Activated CD4-positive, alpha-beta T cell treated with anti-CD3 and anti-CD28 coated beads for 36 hours (primary cell): ENCODE measurements around the gene TYW1B. TPM values are rescaled to one million over a fixed set of nuclear protein-coding genes. Genes with fewer than 3 reads are reported as not detected.
"Not testable (repeated sequence)": the region's sequence is repeated elsewhere in the genome, so short reads cannot be mapped to it uniquely, and the experiment has no call there.

Source experiments
- ATAC-seq: fragments of 200-7000 bp; cut with Tn5 transposase; one replicate; pipeline ENCODE4 v1.10.0; 2021; ENCODE audit warnings: mild to moderate bottlenecking, moderate library complexity
- CTCF ChIA-PET: fragments of 350-600 bp; sonication (Branson Sonifier 250); formaldehyde crosslinking; loops from one replicate; lab custom pipeline; 2021; ENCODE audit warnings: antibody characterized with exemption; lab: Charles Lee
- POLR2A ChIA-PET: fragments of 350-600 bp; sonication (Branson Sonifier 250); formaldehyde crosslinking; loops from one replicate; lab custom pipeline; 2021; ENCODE audit warnings: antibody characterized with exemption, inconsistent platforms; lab: Charles Lee
- DNase-seq: peaks from one replicate; pipeline ENCODE4 v3.0.0-alpha.2; 2020
- H3K27ac Mint-ChIP-seq: one replicate; pipeline ENCODE4 v1.8.0; 2021; ENCODE audit warnings: mixed read lengths
- H3K27me3 Mint-ChIP-seq: one replicate; pipeline ENCODE4 v1.8.0; 2021; ENCODE audit warnings: mixed read lengths
- H3K36me3 Mint-ChIP-seq: one replicate; pipeline ENCODE4 v1.8.0; 2021; ENCODE audit warnings: low read depth, mixed read lengths
- H3K4me1 Mint-ChIP-seq: one replicate; pipeline ENCODE4 v1.8.0; 2021; ENCODE audit warnings: mixed read lengths
- H3K4me3 Mint-ChIP-seq: one replicate; pipeline ENCODE4 v1.8.0; 2021; ENCODE audit warnings: mild to moderate bottlenecking, moderate library complexity, mixed read lengths
- H3K9me3 Mint-ChIP-seq: one replicate; pipeline ENCODE4 v1.8.0; 2021; ENCODE audit warnings: low read depth, mixed read lengths
- intact Hi-C, 2 experiments: fragments of 100-400 bp; cut with DNase I in 1 of 2; cut with micrococcal nuclease in 1 of 2; formaldehyde crosslinking; loops; one replicate each; pipeline versions ENCODE4 v1.14.2 to v1.15.1; 2022 to 2024; cut with DNase I, micrococcal nuclease
- total RNA-seq, 2 experiments: library from RNA; stranded (reverse); gene quantifications; one replicate each; pipeline ENCODE4 v1.2.3, GENCODE V29; 2021

TYW1B gene
- total RNA-seq, 2 experiments from 2014 or later = 3.5 to 3.9 TPM

DNA sequence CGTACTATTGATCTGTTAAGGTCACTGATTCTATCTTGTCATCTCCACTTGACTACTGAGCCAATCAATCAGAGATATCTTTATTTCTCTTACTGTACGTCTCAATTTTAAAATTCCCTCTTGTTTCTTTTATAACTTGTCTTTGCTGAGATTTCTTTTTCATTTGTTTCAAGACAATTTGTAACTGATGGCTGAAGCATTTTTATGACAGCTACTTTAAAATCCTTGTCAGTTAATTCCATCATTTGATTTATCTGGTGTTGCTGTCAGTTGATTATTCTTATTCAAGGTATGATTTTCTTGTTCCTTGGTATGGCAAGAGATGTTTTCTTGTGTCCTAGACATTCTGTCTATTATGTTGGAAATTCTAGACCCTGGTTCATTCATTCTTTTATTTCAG, 76.6 kb downstream of the TYW1B start:
- H3K27me3 Mint-ChIP-seq = no peaks in the 10 kb centered on the region
- no peak for ATAC-seq
- CTCF ChIA-PET = no interaction called here

DNA sequence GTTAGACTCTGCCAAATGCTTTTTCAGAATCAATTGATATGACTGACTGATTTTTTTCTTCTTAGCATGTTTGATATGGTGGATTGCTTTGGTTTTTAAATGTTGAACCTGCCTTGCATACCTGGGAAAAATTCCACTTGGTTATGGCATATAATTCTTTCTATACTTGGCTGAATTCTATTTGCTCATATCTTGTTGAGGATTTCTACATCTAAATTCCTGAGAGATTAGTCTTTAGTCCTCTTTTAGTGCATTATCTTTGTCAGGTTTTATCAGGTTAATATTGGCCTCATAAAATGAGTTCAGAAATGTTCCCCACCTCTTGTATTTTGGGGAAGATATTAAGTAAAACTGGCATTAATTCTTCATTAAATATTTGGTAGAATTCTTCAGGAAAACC, 79.4 kb downstream of the TYW1B start:
- CTCF ChIA-PET, H3K9me3 Mint-ChIP-seq, H3K4me1 Mint-ChIP-seq, ATAC-seq, H3K27me3 Mint-ChIP-seq, H3K4me3 Mint-ChIP-seq, DNase-seq, intact Hi-C loops, POLR2A ChIA-PET, H3K27ac Mint-ChIP-seq: not testable (repeated sequence)
- peaks cover 32% of the 10 kb centered on the region for H3K36me3 Mint-ChIP-seq

More for the DNA sequence above, 76.6 kb downstream of the TYW1B start:
- H3K36me3 Mint-ChIP-seq = peaks cover 21% of the 10 kb centered on the region
- H3K4me3 Mint-ChIP-seq = no peak overlapping the region
- H3K27ac Mint-ChIP-seq = no peak overlapping the region
- DNase-seq = no peak
- intact Hi-C loops = no loop called here
- POLR2A ChIA-PET = no interaction called here
- H3K4me1 Mint-ChIP-seq = no peaks in the 10 kb centered on the region
- H3K9me3 Mint-ChIP-seq = no peaks in the 10 kb centered on the region

DNA sequence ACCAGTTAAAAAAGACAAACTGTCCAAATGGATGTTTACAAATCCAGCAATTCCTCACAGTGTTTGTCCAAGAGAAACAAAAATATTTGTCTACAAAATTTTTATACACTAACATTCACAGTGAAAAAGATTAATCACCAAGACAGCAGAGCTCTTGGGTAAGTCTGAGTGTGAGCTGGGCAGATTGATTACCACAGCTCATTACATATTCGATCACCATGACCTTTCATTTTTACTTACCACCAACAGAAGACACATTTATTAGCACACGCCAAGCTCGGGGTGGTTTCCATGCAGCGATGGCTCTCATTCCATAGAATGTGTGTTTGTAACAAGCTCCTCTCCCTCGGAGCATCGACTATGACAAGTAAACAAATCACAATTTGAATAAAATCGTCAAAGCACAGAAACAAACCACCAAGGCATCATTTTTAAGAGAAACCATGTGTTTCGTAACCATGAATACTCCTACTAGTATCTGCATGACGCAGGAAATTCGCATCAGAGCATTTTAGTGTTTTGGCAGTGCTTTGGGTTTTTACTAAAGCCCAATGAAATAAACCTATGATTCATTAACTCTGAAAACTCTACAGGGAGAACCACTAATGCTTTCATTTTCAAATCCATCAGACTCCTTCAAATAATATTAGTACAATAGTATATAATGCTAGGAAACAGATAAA, 83.6 kb downstream of the TYW1B start:
- DNase-seq, H3K27me3 Mint-ChIP-seq, H3K27ac Mint-ChIP-seq, H3K4me1 Mint-ChIP-seq, H3K4me3 Mint-ChIP-seq, CTCF ChIA-PET, ATAC-seq, POLR2A ChIA-PET, intact Hi-C loops: not testable (repeated sequence)
- Mint-ChIP-seq H3K9me3 (peaks cover 14% of the 10 kb centered on the region), H3K36me3 (peaks cover 46% of the 10 kb centered on the region)

DNA sequence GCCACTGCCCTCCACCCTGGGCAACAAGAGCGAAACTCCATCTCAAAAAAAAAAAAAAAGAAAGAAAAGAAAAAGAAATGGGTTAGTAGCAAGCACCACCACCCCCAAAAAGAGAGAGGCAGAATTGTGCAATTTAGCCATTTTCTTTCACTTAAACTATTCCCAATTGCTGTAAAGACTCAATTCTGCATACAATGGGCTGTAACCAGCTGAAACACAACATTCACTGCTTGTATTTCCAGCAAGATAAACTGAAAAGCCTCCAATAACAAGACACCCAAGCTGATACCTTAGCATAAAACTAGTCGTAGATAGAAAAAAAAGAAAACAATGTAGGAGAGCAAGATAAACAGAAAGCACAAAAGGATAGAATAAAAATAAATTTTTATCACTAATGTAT, 84.2 kb downstream of the TYW1B start:
- POLR2A ChIA-PET, H3K27ac Mint-ChIP-seq, CTCF ChIA-PET, H3K4me1 Mint-ChIP-seq, DNase-seq, ATAC-seq, intact Hi-C loops, H3K27me3 Mint-ChIP-seq, H3K4me3 Mint-ChIP-seq: not testable (repeated sequence)
- peaks cover 14% of the 10 kb centered on the region for H3K9me3 Mint-ChIP-seq
- peaks cover 50% of the 10 kb centered on the region for H3K36me3 Mint-ChIP-seq

DNA sequence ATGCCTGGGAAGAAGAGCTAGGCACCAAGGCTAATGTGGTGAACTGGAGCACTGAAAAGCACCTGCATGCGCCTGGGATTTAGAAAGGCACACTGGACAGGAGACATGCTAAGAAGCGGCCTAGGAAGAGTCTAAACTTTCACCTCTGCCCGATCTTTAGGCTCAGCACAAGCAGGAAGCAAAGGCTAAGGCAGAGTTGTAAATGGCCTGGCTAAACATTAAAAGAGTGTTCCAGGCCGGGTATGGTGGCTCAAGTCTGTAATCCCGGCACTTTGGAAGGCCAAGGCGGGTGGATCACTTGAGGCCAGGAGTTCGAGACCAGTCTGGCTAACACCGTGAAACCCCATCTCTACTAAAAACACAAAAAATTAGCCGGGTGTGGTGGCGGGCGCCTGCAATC, 88.3 kb downstream of the TYW1B start:
- POLR2A ChIA-PET, H3K4me3 Mint-ChIP-seq, DNase-seq, CTCF ChIA-PET, H3K27me3 Mint-ChIP-seq, intact Hi-C loops, H3K4me1 Mint-ChIP-seq, ATAC-seq, H3K27ac Mint-ChIP-seq: not testable (repeated sequence)
- Mint-ChIP-seq H3K9me3 (peaks cover 27% of the 10 kb centered on the region), H3K36me3 (peaks cover 64% of the 10 kb centered on the region)

DNA sequence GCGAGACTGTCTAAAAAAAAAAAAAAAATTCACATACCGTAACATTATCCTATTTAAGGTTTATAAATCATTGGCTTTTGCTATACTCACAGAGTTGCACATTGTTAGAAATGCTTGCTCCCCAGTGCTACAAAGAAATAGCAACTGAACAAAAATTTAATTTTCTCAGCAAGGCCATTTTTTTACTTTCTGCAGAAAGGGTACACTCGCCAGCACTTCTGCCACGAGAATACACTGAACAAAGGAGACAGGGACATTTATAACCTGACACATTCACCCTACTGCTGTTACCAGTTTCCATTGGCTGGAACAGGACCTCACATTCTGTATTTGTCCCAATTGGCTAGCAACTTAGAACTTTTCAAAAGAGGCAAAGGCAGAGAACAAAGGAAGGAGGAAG, 92.1 kb downstream of the TYW1B start:
- Mint-ChIP-seq H3K9me3 (peaks cover 31% of the 10 kb centered on the region), H3K36me3 (peaks cover 70% of the 10 kb centered on the region)
- DNase-seq, POLR2A ChIA-PET, H3K27me3 Mint-ChIP-seq, H3K27ac Mint-ChIP-seq, ATAC-seq, CTCF ChIA-PET, H3K4me1 Mint-ChIP-seq, H3K4me3 Mint-ChIP-seq, intact Hi-C loops: not testable (repeated sequence)

DNA sequence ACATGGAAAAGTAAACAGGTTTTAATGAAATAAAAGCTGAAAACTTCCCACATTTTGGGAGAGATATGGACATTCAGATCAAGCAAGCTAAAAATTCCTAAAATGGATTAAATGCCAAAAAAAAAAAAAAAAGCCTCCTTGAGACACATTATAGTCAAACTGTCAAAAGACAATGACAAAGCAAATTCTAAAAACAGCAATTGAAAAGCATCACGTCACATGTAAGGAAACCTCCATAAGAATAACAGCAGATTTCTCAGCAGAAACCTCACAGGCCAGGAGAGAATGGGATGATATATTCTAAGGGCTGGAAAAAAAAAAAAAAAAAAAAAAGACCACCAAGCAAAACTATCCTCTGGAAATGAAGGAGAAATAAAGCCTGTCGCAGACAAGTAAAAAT, 97.2 kb downstream of the TYW1B start:
- DNase-seq, H3K27ac Mint-ChIP-seq, ATAC-seq, CTCF ChIA-PET, POLR2A ChIA-PET, intact Hi-C loops, H3K4me1 Mint-ChIP-seq, H3K27me3 Mint-ChIP-seq, H3K4me3 Mint-ChIP-seq: not testable (repeated sequence)
- H3K36me3 Mint-ChIP-seq = peaks cover 67% of the 10 kb centered on the region
- H3K9me3 Mint-ChIP-seq = peaks cover 22% of the 10 kb centered on the region

DNA sequence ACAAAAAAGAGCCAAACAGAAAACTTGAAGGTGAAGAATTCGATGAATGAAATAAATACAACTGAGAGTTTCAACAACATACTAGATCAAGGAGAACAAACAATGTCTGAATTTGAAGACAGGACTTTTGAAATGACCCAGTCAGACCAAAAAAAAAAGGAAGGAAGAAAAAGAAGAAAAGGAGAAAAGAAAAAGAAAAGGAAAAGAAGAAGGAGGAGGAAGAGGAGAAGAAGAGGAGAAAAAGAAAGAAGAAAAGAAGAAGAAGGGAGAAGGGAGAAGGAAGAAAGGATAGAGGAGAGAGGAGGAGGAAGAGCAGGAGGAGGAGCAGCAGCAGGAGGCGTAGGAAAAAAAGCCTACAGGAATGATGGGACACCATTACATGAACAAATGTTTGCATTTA, 97.6 kb downstream of the TYW1B start:
- H3K4me3 Mint-ChIP-seq, H3K27me3 Mint-ChIP-seq, CTCF ChIA-PET, POLR2A ChIA-PET, intact Hi-C loops, DNase-seq, H3K4me1 Mint-ChIP-seq, ATAC-seq, H3K27ac Mint-ChIP-seq: not testable (repeated sequence)
- H3K9me3 Mint-ChIP-seq = peaks cover 21% of the 10 kb centered on the region
- H3K36me3 Mint-ChIP-seq = peaks cover 66% of the 10 kb centered on the region

DNA sequence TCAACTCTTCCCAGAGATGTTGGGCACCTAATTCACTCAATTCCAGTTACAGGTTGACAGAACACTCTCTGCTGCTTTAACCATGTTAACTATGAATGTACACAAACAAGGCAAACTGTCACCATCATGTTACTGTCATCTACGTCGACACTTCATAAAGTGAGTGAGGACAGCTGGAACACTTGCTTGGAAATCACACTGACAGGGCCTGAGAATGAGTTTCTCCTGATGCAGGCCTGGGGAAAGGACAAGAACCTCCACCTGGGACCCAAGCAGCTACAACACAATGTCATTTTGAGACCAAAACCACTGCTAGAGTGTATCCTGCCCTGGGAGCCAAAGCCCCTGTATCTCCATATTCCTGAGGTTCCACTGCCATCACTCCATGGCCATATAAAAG, 98.9 kb downstream of the TYW1B start:
- Mint-ChIP-seq H3K36me3 (peaks cover 56% of the 10 kb centered on the region), H3K9me3 (peaks cover 14% of the 10 kb centered on the region)
- H3K27ac Mint-ChIP-seq, ATAC-seq, H3K27me3 Mint-ChIP-seq, POLR2A ChIA-PET, H3K4me1 Mint-ChIP-seq, H3K4me3 Mint-ChIP-seq, intact Hi-C loops, DNase-seq, CTCF ChIA-PET: not testable (repeated sequence)

DNA sequence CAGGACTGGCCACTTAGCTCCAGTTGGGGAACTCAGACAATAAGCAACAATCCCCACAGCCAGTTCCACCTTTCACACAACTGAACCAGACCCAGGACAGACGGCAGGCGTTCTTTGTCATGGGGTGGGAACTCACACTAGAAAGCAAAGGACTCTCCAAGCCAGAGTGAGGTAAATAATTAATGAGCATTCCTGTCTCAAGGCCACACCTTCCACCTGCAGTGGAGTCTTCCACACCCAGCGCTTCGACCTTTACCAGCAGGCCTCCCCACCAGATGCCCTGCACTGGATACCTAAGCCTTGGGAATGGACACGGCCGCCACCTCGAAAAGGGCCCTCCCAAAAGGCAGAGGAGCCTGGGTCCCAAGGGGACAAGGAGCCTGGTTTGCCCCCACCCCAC, 105.3 kb downstream of the TYW1B start:
- POLR2A ChIA-PET, intact Hi-C loops, H3K27ac Mint-ChIP-seq, H3K9me3 Mint-ChIP-seq, H3K27me3 Mint-ChIP-seq, ATAC-seq, DNase-seq, H3K4me3 Mint-ChIP-seq, H3K4me1 Mint-ChIP-seq, CTCF ChIA-PET: not testable (repeated sequence)
- peaks cover 30% of the 10 kb centered on the region for H3K36me3 Mint-ChIP-seq

DNA sequence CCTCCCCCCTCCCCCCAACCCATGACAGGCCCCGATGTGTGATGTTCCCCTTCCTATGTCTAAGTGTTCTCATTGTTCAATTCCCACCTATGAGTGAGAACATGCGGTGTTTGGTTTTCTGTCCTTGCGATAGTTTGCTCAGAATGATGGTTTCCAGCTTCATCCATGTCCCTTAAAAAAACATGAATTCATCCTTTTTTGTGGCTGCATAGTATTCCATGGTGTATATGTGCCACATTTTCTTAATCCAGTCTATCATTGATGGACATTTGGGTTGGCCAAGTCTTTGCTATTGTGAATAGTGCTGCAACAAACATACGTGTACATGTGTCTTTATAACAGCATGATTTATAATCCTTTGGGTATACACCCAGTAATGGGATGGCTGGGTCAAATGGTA, 107.1 kb downstream of the TYW1B start:
- H3K4me1 Mint-ChIP-seq, H3K9me3 Mint-ChIP-seq, H3K27me3 Mint-ChIP-seq, intact Hi-C loops, H3K4me3 Mint-ChIP-seq, DNase-seq, H3K27ac Mint-ChIP-seq, CTCF ChIA-PET, POLR2A ChIA-PET, ATAC-seq: not testable (repeated sequence)
- H3K36me3 Mint-ChIP-seq = peaks cover 23% of the 10 kb centered on the region

DNA sequence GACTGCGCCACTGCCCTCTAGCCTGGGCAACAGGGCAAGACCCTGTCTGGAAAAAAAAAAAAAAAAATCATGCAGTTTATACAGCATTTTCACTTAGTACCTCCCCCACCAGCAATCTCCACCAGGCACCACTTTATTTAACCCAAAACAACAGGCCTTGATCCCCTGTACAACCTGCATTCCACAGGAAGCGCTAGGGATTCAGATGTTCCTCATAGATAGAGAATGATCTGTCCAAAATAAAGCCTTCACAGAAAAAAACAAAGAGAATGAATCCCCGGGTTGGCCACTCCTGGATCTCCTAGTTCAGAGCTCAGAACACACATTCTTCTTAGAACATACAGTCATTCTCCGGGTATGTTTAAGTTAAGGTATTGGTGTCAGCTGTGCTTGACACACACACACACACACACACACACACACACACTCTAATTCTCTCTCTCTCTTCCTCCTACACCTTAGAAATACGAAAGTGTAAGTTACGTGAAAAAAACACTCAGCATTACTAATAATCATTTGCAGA, 110.7 kb downstream of the TYW1B start:
- ATAC-seq, DNase-seq, H3K27me3 Mint-ChIP-seq, H3K4me3 Mint-ChIP-seq, CTCF ChIA-PET, POLR2A ChIA-PET, H3K4me1 Mint-ChIP-seq, intact Hi-C loops, H3K9me3 Mint-ChIP-seq, H3K27ac Mint-ChIP-seq: not testable (repeated sequence)
- peaks cover 25% of the 10 kb centered on the region for H3K36me3 Mint-ChIP-seq
